Hindlimb muscle (tissue), 1 donor: ENCODE data around the gene PIK3R3. TPM values are rescaled to one million over a fixed set of nuclear protein-coding genes. Genes with fewer than 3 reads are reported as not detected.

Experiments used
- DNase-seq: peaks from one replicate; pipeline ENCODE4 v3.0.0-alpha.2; 2013
- polyA plus RNA-seq: library from polyadenylated mRNA; unstranded; fragments of 120-200 nt; gene quantifications from one replicate; pipeline ENCODE4 v1.2.1, GENCODE V29; 2013; ENCODE audit not compliant: insufficient read length

Gene PIK3R3
- polyA plus RNA-seq = 12.8 TPM

- DNase-seq = peak; percentile 98
Measured at GRCh38 chr1:46132529-46133180, at the start of gene PIK3R3. Gene PIK3R3, minus strand, starts transcription at chr1:46132629. Its CDS starts 677 bp downstream, at chr1:46131952.

- no peak for DNase-seq
Measured at GRCh38 chr1:46181343-46182260, 49.2 kb upstream of the PIK3R3 start.

- no peak for DNase-seq
Measured at GRCh38 chr1:46180082-46180616, 47.7 kb upstream of the PIK3R3 start.

GRCh38 chr1:46179138-46180081 lies 47.0 kb upstream of the PIK3R3 start:
- DNase-seq = peak; percentile 87

GRCh38 chr1:46176211-46176865 lies 43.9 kb upstream of the PIK3R3 start, which contains the start of gene P3R3URF:
Gene P3R3URF, minus strand, starts transcription at chr1:46176488. Its CDS starts 17 bp downstream, at chr1:46176471.
- no peak for DNase-seq

- DNase-seq = no peak
Measured at GRCh38 chr1:46175243-46175642, 42.8 kb upstream of the PIK3R3 start.

GRCh38 chr1:46174448-46175231 lies 42.2 kb upstream of the PIK3R3 start, which contains the start of gene TSPAN1:
Gene TSPAN1, plus strand, starts transcription at chr1:46175087. Its CDS starts 6,021 bp downstream, at chr1:46181108.
- DNase-seq = peak; percentile 46

- DNase-seq = no peak
Measured at GRCh38 chr1:46173361-46173856, 41.0 kb upstream of the PIK3R3 start.

- DNase-seq = no peak
Measured at GRCh38 chr1:46172321-46172720, 39.9 kb upstream of the PIK3R3 start.

GRCh38 chr1:46171871-46172270 lies 39.4 kb upstream of the PIK3R3 start:
- DNase-seq = no peak

- no peak for DNase-seq
Measured at GRCh38 chr1:46171351-46171750, 38.9 kb upstream of the PIK3R3 start.

GRCh38 chr1:46169811-46170454 lies 37.5 kb upstream of the PIK3R3 start:
- DNase-seq = no peak

- DNase-seq = no peak
Measured at GRCh38 chr1:46168477-46168876, 36.0 kb upstream of the PIK3R3 start.

GRCh38 chr1:46166521-46167462 lies 34.4 kb upstream of the PIK3R3 start:
- peak; percentile 54 for DNase-seq

GRCh38 chr1:46160212-46160611 lies 27.8 kb upstream of the PIK3R3 start:
- DNase-seq = no peak

GRCh38 chr1:46159516-46159915 lies 27.1 kb upstream of the PIK3R3 start:
- no peak for DNase-seq

- no peak for DNase-seq
Measured at GRCh38 chr1:46158312-46159281, 26.2 kb upstream of the PIK3R3 start.
